GM19099 (cell line): ENCODE measurements around the gene HDAC3.

Experiments
- POLR2A ChIP-seq: IDR thresholded peaks from 3 replicates; pipeline ENCODE4 v1.6.1; 2011; ENCODE audit warnings: low read depth; ENCODE audit not compliant: insufficient read length; ENCODE audit errors: extremely low read depth

Gene HDAC3

DNA sequence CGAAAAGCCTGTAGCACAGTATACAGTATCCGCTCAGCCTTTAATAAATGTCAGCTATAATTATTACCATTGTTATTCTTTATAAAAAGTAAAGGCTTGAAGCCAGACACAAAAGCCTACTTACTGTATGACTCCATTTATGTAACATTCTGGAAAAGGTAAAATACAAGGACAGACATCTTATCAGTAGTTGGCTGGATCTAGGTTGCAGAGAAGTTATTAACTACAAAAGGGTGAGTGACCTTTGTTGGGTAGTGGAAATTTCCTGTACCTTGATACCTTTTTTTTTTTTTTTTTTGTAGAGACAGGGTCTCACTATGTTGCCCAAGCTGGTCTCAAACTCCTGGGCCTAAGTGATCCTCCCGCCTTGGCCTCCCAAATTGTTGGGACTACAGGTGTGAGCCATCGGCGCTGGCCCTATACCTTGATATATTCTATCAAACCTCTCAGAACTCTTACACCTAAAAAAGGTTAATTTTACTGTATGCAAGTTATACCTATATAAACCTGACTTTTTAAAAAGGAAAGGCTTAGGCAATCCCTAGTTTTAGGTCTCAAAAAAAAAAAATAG lies 6.0 kb downstream of the HDAC3 start:
- no peak for TF ChIP-seq POLR2A

DNA sequence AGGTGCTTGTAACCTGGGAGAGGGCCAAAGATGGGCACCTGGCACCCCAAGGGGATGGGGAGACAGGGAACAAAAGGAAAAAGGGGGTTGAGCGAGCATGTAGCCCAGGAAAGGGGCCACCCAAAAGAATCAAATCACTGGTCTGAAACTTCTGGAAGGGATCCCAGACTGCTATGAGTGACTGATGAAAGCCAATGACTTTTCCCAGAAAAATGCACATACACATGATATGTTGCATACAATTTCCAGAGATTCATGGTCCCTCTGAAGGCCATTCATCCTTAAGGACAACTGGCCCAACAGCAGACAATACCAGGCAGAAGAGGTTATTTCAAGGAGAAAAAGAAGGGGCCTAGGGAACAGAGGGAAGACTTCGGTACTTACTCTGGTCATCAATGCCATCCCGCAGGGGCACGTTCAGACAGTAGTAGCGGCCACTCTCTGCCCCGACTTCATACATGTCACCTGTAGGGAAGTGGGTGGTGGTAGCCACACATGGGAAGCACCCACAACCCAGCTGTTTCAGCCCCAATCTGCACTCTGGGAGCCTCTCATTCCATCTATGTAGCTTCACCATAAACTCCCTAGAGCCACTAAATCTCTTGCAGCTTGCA lies 8.4 kb downstream of the HDAC3 start:
- no peak for TF ChIP-seq POLR2A

DNA sequence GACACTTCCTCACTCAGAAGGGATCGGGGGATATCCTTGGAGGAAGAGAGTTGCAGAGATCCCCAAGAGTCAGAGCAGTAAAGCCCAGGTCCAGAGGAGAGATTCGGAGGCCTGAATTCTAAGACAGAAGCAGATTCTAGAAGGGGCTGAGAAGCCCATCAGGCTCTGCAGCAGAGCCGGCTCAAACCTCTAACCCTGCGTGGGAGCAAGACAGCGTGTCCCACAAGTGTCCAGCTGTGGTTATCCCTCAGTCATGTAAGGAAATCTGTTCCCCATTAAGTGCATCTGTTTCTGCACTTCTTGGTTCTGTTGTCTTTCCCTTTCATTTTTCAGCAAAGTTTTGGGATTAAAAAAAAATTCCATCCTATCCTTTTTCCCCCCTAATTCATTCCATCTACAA lies 13.0 kb downstream of the HDAC3 start:
- no peak for TF ChIP-seq POLR2A

DNA sequence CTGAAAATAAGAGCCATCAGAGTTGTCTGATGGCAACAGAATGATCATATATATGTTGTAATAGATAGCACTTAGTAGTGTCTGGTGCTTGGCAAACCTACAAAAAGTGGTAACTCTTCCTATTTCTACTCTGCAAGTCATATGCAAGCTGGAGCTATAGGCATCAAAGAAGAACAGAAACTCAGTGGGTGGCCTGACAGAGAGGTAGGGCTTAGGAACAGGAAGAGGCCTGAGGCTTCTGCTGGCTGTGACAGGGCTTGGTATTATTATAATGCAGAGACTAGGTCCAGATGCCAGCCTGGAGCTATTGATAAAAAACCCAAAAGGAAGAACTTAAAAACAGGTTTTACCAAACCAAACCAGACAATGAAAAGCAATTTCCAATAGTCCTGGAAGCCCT lies 13.5 kb downstream of the HDAC3 start:
- TF ChIP-seq POLR2A = no peak

DNA sequence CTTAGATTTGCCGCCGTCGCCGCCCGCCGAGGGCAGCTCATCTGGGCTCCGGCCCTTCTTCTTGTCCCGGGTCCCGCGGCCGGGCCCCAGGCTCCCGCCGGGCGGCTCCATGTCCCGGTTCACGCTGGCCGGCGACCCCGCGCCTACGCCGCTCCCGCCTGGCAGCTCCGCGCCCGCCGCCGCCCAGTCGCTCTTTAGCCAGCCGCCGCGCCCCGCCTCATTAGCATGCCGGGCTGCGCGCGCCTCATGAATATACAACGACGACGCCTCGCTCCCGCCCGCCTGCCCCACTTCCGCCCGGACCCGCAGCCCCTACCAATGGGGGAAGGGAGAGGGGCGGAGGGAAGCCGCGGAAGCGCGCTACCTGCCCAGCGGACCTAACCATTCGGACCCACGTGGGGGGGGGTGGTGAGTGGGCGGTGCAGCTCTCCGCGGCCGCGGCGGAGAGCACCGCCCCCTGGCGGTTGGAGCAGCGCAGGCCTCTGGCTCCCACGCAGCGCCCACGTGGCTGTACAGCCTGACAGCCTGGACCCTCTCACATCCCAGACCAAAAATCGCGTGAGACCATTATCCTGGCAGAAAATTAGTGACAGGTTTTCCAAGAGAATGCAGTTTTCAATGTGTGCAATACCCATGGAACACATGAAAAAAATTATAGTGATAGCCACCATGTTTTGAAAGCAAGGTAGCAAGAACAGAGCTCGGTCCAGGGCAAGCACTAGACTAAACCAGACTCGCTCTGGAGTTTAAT lies 17.7 kb downstream of the HDAC3 start, which contains the start of gene DIAPH1:
DIAPH1 (minus strand) TSS at position 197 of the 751 bp plus-strand sequence; CDS start at position 111, 86 bp downstream.
- peak; percentile 79 for TF ChIP-seq POLR2A

DNA sequence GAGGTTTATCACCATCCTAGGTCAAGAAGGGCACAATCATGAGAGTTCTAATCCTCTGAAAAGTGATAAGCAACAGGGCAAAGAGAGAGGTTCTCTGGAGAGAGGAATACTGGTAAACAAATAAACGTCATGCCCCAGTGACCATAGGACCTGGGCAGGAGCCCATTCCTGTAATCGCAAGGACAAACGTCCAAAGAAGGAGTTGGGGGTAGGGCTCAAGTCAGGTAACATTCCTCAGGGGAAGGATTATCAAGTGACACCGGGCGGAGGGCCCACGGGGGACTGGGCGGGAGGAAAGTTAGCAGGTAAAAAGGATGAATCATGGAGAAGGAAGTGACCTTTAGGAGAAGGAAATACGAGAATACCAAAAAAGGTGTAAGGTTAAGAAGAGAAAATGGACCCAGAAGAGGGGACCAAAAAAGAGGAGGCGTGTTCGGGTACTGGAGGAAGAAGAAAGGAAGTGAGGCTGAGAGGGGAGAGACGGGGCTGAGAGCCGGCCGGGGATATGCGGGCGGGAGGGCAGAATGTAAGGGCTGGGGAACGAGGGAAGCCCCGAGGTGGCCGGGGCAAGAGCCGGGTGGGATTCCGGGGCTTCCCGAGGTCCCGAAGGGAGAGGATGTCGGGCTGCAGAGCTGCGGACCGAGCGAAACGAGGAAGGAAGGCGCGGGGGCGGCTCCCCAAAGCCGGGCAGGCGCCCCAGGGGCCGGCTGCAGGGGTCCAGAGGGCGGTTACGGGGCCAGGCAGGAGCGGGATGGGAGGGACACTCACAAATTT lies 18.4 kb downstream of the HDAC3 start:
- no peak for TF ChIP-seq POLR2A

DNA sequence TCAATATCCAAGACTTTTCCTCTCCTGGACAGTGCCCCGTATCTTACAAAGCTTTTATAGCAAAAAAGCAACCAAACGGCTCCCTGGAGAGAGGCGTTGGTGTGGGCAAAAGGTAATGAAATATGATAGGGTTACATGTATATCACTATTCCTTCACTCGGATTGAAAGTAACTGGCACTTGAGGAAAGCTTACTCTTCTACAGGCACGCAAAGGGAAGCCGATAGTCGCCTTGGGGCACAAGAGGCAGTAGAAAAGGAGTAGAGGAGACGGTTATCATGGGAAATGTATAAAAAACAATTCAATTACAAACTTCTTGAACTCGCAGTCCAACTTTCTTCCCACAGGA lies 19.0 kb downstream of the HDAC3 start:
- TF ChIP-seq POLR2A = no peak

DNA sequence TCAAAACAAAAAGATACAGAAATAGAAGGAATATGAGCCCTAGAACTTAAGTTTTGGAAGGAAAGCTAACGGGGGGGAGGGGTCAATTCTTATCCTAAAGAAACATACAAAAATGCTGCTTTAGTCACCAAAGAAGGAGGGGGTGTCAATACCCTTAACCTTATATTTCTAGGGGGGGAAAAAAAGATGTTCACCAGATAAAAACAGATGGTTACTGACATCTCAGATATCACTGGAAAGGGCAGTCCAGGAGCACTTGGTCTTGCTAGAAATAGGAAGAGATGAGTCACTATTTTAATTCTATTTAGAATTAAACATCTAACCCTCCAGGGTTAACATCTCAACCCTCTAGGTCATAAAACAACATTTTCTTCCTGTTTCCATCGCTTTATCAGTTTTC lies 19.5 kb downstream of the HDAC3 start:
- TF ChIP-seq POLR2A = no peak

DNA sequence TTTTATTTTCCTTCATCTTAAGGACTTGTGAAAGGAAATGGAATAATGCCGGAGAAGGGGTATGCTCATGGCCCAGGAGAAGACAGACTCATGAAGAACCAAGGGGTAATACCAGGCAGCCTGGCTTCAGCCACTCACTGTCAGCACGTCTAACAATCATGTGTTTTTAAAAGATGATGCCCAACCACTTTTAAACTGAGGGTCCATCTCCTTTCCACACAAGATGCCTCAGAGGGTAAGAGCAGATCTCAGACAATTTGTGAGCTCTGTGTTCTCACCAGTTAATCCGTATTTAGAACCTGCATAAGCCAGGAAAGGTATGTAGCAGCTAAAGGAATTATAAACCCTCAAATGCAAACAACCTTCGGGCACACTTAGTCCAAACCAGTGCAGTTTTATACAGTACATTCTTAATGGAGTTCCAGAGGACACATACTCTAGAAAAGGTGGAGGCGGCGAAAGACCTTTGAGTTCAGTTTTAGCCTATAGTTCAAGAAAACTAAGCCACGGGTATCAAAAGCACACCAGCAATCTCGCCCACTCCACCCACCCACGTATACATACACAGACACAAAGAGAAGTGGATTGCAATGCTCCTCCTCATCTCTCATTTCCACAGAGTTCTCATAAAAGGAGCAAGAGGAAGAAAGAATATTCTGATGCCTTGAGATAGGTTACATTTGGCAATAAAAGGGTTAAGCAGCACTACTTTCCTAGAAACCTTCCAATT lies 20.5 kb downstream of the HDAC3 start:
- no peak for TF ChIP-seq POLR2A

DNA sequence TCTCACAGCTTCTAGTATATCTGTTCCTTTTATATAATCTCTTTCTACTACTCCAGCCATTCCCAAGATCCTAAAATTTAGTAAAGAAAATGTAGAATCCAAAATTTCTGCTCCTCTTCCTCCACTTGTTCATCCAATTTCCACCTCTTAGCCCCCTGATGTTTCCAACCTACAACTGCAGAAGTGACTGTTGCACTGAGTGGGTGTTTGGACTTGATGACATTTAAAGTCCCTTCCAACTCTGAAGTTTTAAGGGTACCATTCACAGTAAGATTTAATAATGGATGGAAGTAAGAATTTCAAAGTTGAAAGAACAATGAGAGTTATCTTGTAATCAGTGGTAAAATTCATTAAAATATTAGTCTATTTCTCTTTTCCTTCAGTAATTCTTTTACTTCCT lies 23.3 kb downstream of the HDAC3 start:
- no peak for TF ChIP-seq POLR2A

DNA sequence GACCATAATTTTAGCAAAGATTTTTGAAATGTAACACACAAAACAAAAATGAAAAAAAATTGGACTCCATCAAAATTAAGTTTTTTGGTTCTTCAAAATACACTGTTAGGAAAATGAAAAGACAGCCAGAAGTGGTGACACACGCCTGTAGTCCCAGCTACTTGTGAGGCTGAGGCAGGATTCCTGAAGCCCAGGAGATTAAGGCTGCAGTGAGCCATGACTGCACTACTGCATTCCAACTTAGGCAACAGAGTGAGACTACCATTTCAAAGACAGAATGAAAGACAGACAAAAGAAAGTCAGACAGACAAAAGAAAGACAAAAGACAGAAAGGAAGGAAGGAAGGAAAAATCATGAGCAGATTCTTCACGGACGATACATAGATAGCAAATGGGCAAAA lies 25.4 kb downstream of the HDAC3 start:
- TF ChIP-seq POLR2A = no peak

DNA sequence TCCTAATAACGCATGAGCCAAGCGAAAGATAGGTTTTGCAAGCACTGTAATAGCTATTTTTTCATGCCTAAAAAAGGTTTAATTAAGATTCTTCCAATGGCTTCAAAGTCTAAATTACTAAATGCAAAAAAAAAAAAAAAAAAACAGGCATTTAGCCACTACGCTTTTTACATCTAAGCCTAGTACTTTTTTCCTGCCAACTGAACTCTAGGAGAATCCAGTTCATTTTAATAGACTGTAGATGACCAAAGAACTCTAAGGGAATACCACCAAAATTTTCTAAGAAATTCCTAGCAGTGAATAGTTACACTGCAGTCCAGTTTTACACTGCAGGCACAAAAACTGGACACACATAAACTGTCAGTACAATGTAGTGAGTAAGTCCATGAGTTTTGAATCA lies 27.6 kb downstream of the HDAC3 start:
- no peak for TF ChIP-seq POLR2A

DNA sequence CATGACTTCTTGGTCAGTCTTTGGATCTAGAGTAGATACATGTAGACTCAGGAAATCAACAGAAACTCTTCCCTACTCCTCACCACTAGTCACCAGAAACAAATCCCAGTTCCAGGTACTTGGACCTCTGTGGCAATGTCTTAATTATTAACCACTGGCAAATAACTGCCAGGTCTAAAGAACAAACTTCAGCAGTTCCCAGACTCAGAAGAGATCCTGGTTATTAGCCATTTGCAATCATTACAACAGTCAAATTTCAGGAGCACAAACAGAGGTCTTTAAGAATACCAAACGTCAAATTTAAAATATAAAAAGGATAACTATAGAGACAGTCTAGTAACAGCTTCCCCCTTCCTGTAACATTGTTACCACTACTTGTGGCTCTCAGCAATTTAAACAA lies 28.1 kb downstream of the HDAC3 start:
- no peak for TF ChIP-seq POLR2A

DNA sequence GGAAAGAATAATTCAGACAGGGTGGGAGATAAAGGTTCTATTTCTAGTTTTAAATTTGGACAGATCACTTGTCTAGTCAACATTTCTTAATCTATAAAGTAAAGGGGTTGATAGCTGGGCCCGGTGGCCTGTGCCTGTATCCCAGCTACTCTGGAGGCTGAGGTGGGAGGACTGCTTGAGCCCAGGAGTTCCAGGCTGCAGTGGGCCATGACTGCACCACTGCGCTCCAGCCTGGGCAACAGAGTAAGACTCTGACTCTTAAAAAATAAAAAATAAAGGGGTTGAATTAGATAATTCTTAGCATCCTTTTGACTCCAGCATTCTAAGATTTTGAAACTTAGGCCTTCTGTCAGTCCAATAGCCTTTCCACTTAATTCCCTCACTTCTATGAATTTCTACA lies 28.6 kb downstream of the HDAC3 start:
- TF ChIP-seq POLR2A = no peak
